Osteocyte (in vitro differentiated cells): ENCODE measurements around the gene TTC31. TPM values are rescaled to one million over a fixed set of nuclear protein-coding genes. Genes with fewer than 3 reads are reported as not detected.

ENCODE experiments used
- DNase-seq: peaks from one replicate; pipeline ENCODE4 v3.0.0; 2021; ENCODE audit warnings: mixed read lengths; ENCODE audit not compliant: unreplicated experiment; ENCODE audit errors: extremely low spot score
- H3K27ac Mint-ChIP-seq: one replicate; pipeline ENCODE4 v1.8.0; 2021; ENCODE audit warnings: mild to moderate bottlenecking, mixed read lengths; ENCODE audit not compliant: unreplicated experiment
- H3K27me3 Mint-ChIP-seq: one replicate; pipeline ENCODE4 v1.8.0; 2021; ENCODE audit warnings: mixed read lengths; ENCODE audit not compliant: unreplicated experiment
- H3K36me3 Mint-ChIP-seq: one replicate; pipeline ENCODE4 v1.8.0; 2021; ENCODE audit warnings: mixed read lengths; ENCODE audit not compliant: unreplicated experiment
- H3K4me1 Mint-ChIP-seq: one replicate; pipeline ENCODE4 v1.8.0; 2021; ENCODE audit warnings: mixed read lengths; ENCODE audit not compliant: unreplicated experiment
- H3K4me3 Mint-ChIP-seq: one replicate; pipeline ENCODE4 v1.8.0; 2021; ENCODE audit warnings: mild to moderate bottlenecking, moderate library complexity, mixed read lengths; ENCODE audit not compliant: unreplicated experiment
- H3K9me3 Mint-ChIP-seq: one replicate; pipeline ENCODE4 v1.8.0; 2021; ENCODE audit warnings: mixed read lengths; ENCODE audit not compliant: unreplicated experiment
- CTCF ChIP-seq: fragments of 200-600 bp; sonication (generic); IDR thresholded peaks from 2 replicates; pipeline ENCODE4 v1.5.0; 2021; ENCODE audit warnings: antibody characterized with exemption, mild to moderate bottlenecking, moderate library complexity
- total RNA-seq: library from RNA; stranded (reverse); gene quantifications from 2 replicates; pipeline ENCODE4 v1.2.1, GENCODE V29; 2021

Gene TTC31
- total RNA-seq, 1 donor from 2014 or later, result 24.2 TPM

DNA sequence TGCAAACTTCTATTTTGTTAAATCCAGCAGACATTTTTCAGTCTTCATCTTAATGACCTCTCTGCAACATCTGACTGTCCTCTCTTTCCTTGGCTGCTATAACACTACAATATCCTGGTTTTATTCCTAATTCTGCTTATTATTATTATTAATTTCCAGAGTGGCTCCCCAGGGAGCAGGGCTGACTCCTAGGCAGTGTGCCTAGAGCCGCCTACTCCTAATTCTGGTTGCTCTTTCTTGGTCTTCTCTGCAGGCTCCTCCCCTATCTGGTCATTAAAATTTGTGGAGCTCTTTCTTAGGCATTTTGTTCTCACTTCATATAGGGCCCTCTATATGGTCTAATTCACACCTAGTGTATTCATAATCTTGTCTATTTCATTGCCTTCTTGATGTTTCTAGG, 60.1 kb downstream of the TTC31 start:
- Mint-ChIP-seq H3K9me3 (no peaks in the 10 kb centered on the region), H3K27ac (no peak overlapping the region), H3K4me3 (no peak overlapping the region), H3K36me3 (peaks cover 15% of the 10 kb centered on the region), H3K27me3 (no peaks in the 10 kb centered on the region), H3K4me1 (peaks cover 2% of the 10 kb centered on the region)
- TF ChIP-seq CTCF, result no peak
- DNase-seq, result no peak

Other genes with a start within 250 kb of the TTC31 start
- gene SLC4A5, start 139.7 kb upstream of the TTC31 start, total RNA-seq, result 1.6 and 2.3 TPM in 2 replicates
- 182 and 186 TPM in 2 replicates for gene DCTN1, start 102.8 kb upstream of the TTC31 start, total RNA-seq
- 2.4 and 2.8 TPM in 2 replicates for gene C2orf81, start 61.5 kb upstream of the TTC31 start, total RNA-seq
- 15.8 and 16.2 TPM in 2 replicates for gene WDR54, start 61.4 kb upstream of the TTC31 start, total RNA-seq
- 19.1 and 22.1 TPM in 2 replicates for gene RTKN, start 41.1 kb upstream of the TTC31 start, total RNA-seq
- gene INO80B, start 28.0 kb upstream of the TTC31 start, total RNA-seq, result 34.9 and 41.9 TPM in 2 replicates
- 86.3 and 96.1 TPM in 2 replicates for gene WBP1, start 24.6 kb upstream of the TTC31 start, total RNA-seq
- 55.9 and 59.5 TPM in 2 replicates for gene MOGS, start 17.7 kb upstream of the TTC31 start, total RNA-seq
- 61.5 and 67.5 TPM in 2 replicates for gene MRPL53, start 10.4 kb upstream of the TTC31 start, total RNA-seq
- 20.6 TPM in 2 replicates for gene CCDC142, start 83 bp upstream of the TTC31 start, total RNA-seq
- gene LBX2, start 16.5 kb downstream of the TTC31 start, total RNA-seq, result 1.0 and 1.1 TPM in 2 replicates
- gene PCGF1, start 24.6 kb downstream of the TTC31 start, total RNA-seq, result 32.2 and 32.5 TPM in 2 replicates
- not detected in 2 replicates for gene TLX2, start 31.4 kb downstream of the TTC31 start, total RNA-seq
- gene DQX1, start 43.1 kb downstream of the TTC31 start, total RNA-seq, result 0.26 and 0.32 TPM in 2 replicates
- gene AUP1, start 46.6 kb downstream of the TTC31 start, total RNA-seq, result 96.3 and 97.1 TPM in 2 replicates
- gene HTRA2, start 46.9 kb downstream of the TTC31 start, total RNA-seq, result 32.0 and 32.3 TPM in 2 replicates
- gene LOXL3, start 70.9 kb downstream of the TTC31 start, total RNA-seq, result 58.1 and 62.1 TPM in 2 replicates
- gene DOK1, start 71.6 kb downstream of the TTC31 start, total RNA-seq, result 15.8 and 17.7 TPM in 2 replicates
- not detected in 2 replicates for gene M1AP, start 165.2 kb downstream of the TTC31 start, total RNA-seq
- gene SEMA4F, start 171.2 kb downstream of the TTC31 start, total RNA-seq, result 12.1 and 14.2 TPM in 2 replicates